ENCODE data around the gene KCNIP4.

The KCNIP4 gene

GRCh38 chr4:20944451-20944850 lies 1004.1 kb downstream of the KCNIP4 start:
- no peaks in the 10 kb centered on the region for H3K36me3 ChIP-seq (ENCODE audit: low read depth)
- no peak for DNase-seq (ENCODE audit: low spot score)

GRCh38 chr4:20938204-20938603 lies 1010.4 kb downstream of the KCNIP4 start:
- Histone ChIP-seq H3K9me3 (ENCODE audit: severe bottlenecking) (no peaks in the 10 kb centered on the region), H3K27me3 (ENCODE audit: insufficient read depth, poor library complexity, severe bottlenecking) (no peaks in the 10 kb centered on the region), H3K36me3 (ENCODE audit: low read depth) (no peaks in the 10 kb centered on the region), H3K4me1 (ENCODE audit: insufficient read depth, poor library complexity, severe bottlenecking) (no peaks in the 10 kb centered on the region), H3K4me3 (ENCODE audit: severe bottlenecking) (no peak overlapping the region), H3K27ac (ENCODE audit: poor library complexity, severe bottlenecking) (no peak overlapping the region)
- ATAC-seq (ENCODE audit: low read depth), result no peak
- DNase-seq (ENCODE audit: low spot score), result no peak
- no peak for TF ChIP-seq CTCF (IDR thresholded peaks at IDR 0.05; ENCODE audit: poor library complexity, severe bottlenecking)

More at GRCh38 chr4:20944451-20944850, 1004.1 kb downstream of the KCNIP4 start:
- Histone ChIP-seq H3K27me3 (ENCODE audit: insufficient read depth, poor library complexity, severe bottlenecking) (no peaks in the 10 kb centered on the region), H3K27ac (ENCODE audit: poor library complexity, severe bottlenecking) (no peak overlapping the region), H3K9me3 (ENCODE audit: severe bottlenecking) (no peaks in the 10 kb centered on the region), H3K4me3 (ENCODE audit: severe bottlenecking) (no peak overlapping the region), H3K4me1 (ENCODE audit: insufficient read depth, poor library complexity, severe bottlenecking) (no peaks in the 10 kb centered on the region)
- TF ChIP-seq CTCF (IDR thresholded peaks at IDR 0.05; ENCODE audit: poor library complexity, severe bottlenecking), result no peak
- ATAC-seq (ENCODE audit: low read depth), result no peak

GRCh38 chr4:20926529-20926928 lies 1022.0 kb downstream of the KCNIP4 start:
- ATAC-seq (ENCODE audit: low read depth) (no peak), DNase-seq (ENCODE audit: low spot score) (no peak)
- no peak for TF ChIP-seq CTCF (IDR thresholded peaks at IDR 0.05; ENCODE audit: poor library complexity, severe bottlenecking)
- no peaks in the 10 kb centered on the region for H3K36me3 ChIP-seq (ENCODE audit: low read depth)
- H3K27ac ChIP-seq (ENCODE audit: poor library complexity, severe bottlenecking), result no peak overlapping the region
- H3K4me3 ChIP-seq (ENCODE audit: severe bottlenecking), result no peak overlapping the region
- no peaks in the 10 kb centered on the region for H3K4me1 ChIP-seq (ENCODE audit: insufficient read depth, poor library complexity, severe bottlenecking)
- no peaks in the 10 kb centered on the region for H3K9me3 ChIP-seq (ENCODE audit: severe bottlenecking)
- H3K27me3 ChIP-seq (ENCODE audit: insufficient read depth, poor library complexity, severe bottlenecking), result peaks cover 7% of the 10 kb centered on the region

- no peak for DNase-seq (ENCODE audit: low spot score)
Measured at GRCh38 chr4:20925176-20925575, 1023.4 kb downstream of the KCNIP4 start.

More at GRCh38 chr4:20925176-20925575, 1023.4 kb downstream of the KCNIP4 start:
- Histone ChIP-seq H3K27ac (ENCODE audit: poor library complexity, severe bottlenecking) (no peak overlapping the region), H3K4me1 (ENCODE audit: insufficient read depth, poor library complexity, severe bottlenecking) (no peaks in the 10 kb centered on the region), H3K36me3 (ENCODE audit: low read depth) (no peaks in the 10 kb centered on the region), H3K4me3 (ENCODE audit: severe bottlenecking) (no peak overlapping the region), H3K9me3 (ENCODE audit: severe bottlenecking) (no peaks in the 10 kb centered on the region), H3K27me3 (ENCODE audit: insufficient read depth, poor library complexity, severe bottlenecking) (peaks cover 7% of the 10 kb centered on the region)
- no peak for TF ChIP-seq CTCF (IDR thresholded peaks at IDR 0.05; ENCODE audit: poor library complexity, severe bottlenecking)
- no peak for ATAC-seq (ENCODE audit: low read depth)
